Activated CD8-positive, alpha-beta memory T cell treated with anti-CD3 and anti-CD28 coated beads for 4 hours (primary cell): Measurements from ENCODE around the gene PLCL2.

Experiments used
- DNase-seq, 2 donors: peaks; one replicate each; pipeline ENCODE4 v3.0.0-alpha.2; 2020; ENCODE audit warnings: low read depth in 2 of 2

The PLCL2 gene

GRCh38 chr3:17044855-17045254 is 160.1 kb downstream of the PLCL2 start:
- no peak for DNase-seq

DNA sequence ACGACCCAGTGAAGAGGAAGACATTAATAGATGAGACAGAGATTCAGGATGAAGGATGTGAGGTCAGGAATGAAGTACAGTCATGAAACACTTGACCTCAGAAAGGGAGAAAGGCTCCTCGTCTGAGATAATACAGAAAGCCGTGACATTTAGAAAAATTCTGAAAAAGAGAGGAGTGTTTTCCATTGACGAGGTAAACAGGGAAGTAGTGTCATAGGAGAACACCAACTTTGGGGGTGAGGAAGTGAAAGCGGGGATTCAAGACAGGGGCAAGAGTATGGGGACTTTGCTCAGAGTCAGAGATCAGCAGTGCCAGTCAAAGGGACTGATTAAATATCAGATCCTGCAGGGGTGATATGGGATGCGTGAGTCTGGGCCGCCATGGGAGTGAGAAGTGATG is 160.9 kb downstream of the PLCL2 start:
- no peak for DNase-seq

GRCh38 chr3:17046623-17047022 is 161.9 kb downstream of the PLCL2 start:
- no peak for DNase-seq

DNA sequence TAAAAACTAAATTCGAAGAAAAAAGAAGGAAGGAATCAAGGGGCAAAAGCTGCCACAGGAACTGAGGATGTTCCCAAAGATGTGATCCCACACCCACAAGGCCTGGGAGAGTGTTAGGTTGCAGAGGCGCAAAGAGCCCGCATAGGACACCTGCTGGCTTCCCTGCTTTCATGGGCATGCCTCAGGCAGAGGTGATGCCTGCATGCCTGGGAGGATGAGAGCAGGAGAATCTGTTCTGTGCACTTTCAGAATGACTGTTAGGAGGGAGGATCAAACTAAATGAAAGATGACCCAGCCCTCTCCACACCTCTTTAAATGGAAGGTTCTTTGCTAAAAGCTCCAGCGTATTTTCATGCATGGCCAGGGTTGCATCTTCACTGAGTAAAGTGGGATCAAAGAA is 162.4 kb downstream of the PLCL2 start:
- no peak for DNase-seq

- DNase-seq, result no peak
These were observed 163.1 kb downstream of the PLCL2 start for GRCh38 chr3:17047894-17048293.

DNA sequence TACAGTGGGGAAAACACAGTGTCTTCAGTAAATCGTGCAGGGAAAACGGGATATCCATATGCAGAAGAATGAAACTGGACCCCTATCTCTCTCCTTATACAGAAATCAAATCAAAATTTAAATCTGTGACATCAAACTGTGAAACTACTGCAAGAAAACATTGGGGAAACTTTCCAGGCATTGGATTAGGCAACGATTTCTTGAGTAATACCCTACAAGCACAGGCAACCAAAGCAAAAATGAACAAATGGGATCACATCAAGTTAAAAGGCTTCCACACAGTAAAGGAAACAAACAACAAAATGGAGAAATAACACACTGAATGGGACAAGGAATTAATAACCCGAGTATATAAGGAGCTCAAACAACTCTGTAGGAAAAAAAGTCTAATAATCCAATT is 165.3 kb downstream of the PLCL2 start:
- DNase-seq, result no peak

DNA sequence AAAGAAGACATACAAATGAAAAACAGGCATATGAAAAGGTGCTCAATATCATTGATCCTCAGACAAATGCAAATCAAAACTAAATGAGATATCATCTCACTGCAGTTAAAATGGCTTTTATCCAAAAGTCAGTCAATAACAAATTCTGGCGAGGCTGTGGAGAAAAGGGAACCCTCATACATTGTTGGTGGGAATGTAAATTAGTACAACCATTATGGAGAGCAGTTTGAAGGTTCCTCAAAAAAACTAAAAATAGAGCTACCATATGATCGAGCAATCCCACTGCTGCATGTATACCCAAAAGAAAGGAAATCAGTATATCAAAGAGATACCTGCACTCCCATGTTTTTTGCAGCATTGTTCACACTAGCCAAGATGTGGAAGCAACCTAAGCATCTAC is 165.8 kb downstream of the PLCL2 start:
- DNase-seq, result no peak

- DNase-seq, result no peak
These were observed 167.6 kb downstream of the PLCL2 start for GRCh38 chr3:17052363-17052762.

- DNase-seq, result no peak
These were observed 169.7 kb downstream of the PLCL2 start for GRCh38 chr3:17054301-17054981.

DNA sequence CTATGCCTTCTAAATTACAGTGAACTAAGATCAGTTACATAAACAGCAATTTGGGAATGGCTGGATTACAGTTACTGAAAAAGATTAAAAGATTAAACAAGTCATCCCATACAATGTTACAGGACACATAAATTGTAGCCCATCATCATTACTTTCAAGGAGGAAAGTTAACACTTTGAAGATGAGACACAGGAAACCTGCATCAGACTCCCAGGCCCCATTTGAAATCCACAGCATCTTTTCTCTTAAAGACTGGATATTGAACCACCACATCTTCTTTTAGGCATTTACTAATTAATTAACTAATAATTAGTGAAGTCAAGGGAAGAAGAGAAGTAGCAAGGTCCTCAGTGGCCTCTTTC is 170.2 kb downstream of the PLCL2 start:
- no peak for DNase-seq

DNA sequence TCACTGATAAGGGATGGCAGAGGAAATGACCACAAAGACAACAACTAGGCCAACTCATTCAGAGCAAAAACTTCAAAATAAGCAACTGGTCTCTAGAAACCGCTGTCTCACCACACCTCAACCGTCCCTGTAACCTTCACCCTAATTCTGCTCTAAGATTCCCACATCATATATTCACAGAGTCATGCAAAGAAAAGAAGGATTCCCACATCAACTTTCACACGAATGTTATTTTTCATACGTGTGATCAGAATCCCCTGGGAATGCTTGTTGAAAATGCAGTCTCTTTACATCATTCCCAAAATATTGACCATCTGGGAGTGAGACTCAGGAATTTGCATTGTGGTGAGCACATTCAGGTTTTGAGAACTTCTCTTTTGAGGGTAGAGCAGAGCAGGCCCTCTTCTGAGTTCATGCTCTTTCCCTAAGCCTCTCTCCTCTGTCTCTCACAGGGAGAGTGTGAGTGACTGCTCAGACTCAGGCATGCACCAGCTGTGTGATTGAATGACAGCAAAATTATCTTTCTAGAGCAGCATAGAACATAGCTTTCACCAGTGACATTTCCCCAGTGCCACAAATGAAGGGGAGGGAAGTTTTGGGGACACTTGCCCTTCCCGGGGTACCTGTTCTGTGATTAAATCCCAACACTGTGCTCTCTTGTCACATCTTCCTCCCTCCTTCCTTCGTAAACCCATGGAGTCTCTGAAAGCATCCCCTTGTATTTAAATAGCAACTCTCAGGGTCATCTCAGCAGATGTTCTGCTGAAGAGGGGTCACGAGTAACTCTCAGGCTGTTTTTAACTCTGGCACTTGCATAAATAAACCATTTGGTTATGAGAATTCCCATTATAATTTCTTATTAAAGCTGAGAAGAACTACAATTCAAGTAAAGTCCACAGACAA is 170.9 kb downstream of the PLCL2 start:
- no peak for DNase-seq

DNA sequence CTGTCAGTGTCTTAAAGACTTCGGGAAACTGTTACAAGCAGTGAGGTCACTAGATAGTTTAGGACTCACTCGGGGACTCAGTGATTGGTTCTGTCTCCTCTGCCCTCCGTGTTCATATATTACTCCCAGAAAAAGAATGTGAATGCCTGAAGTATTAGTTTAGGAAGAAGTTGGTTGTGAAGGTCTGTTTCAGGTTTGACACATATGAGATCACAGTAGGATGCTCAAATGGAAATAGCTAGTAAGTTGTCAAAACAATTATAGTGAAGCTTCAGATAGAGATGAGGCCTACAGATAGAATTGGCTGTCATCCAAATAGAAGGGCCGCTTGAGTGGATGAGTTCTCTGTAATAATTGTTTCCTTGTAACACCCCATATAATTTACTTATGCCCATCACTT is 172.6 kb downstream of the PLCL2 start:
- no peak for DNase-seq

- no peak for DNase-seq
These were observed 175.3 kb downstream of the PLCL2 start for GRCh38 chr3:17059989-17060550.

- no peak for DNase-seq
These were observed 176.2 kb downstream of the PLCL2 start for GRCh38 chr3:17061005-17061404.

DNA sequence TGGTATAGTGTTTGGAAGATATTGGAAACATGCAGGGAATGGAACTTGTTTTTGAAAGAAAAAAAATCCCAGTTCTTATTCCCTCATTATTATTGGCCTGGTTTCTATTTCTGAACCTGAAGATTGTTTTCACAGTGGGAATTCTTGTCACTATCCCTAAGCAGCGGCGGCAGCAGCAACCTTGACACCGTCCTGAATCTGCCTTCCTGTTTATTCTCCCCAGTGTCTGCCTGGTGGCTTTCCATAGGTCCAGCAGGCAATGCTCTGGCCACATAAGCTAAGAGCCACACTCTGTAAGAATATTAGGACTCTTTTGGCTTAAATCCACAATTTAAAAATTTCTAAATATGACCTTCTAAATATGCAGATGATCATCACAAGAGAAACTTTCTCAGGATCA is 178.0 kb downstream of the PLCL2 start:
- no peak for DNase-seq

DNA sequence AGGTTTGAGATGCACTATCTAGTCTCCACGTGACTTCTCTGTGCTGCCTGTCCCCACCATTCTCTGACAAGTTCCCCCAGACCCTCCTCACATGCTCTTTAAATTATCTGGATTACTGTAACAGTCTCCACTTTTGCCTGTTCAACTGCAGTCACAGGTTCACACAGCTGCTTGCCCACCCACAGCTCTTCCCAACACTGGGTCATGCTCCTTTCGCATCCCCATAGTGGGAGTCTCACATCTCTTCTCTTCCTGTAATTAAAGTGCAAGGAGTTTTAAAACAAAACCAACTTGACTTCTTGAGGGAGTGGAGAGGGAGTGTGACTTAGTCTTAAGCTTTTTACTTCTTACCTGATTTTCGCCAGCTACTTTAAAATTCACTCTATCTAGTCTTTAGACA is 178.8 kb downstream of the PLCL2 start:
- no peak for DNase-seq

GRCh38 chr3:17065315-17065714 is 180.6 kb downstream of the PLCL2 start:
- DNase-seq, result no peak

DNA sequence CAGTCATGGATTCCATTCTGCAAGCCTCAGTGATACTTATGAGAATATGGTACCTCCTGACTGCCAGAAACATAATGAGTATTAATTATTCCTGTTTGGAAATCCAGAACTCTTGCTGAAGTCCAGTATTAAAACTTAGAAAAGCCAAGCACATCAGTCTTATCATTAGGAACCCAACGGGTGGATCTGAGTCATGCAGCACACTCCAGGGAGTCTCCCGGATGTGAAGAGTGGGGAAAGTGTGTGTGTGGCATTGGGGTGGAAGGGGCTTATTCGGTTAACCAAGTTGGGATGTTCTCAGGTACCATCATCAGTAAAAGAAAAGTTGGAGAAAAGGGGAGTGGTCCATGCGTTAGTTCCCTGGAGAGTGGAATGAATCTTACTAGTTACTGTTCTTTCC is 181.1 kb downstream of the PLCL2 start:
- DNase-seq, result no peak

DNA sequence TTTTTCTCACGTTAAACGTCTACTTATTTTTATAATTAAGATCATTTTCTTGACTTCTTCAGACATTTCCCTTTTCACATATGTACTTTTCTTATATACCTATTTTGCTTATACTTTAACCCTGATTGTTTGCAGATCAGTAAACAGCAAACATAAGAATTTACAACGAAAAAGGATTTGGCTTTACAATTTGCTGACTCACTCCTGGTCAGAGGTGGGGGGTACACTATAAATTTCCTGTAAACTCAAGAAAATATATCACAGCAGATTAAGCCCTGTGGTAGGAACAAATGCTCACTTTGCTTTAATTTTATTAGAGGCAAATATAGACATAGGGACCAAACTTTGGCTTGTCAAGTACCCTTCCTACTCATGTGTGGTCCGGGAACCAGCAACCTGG is 185.0 kb downstream of the PLCL2 start:
- DNase-seq, result no peak

DNA sequence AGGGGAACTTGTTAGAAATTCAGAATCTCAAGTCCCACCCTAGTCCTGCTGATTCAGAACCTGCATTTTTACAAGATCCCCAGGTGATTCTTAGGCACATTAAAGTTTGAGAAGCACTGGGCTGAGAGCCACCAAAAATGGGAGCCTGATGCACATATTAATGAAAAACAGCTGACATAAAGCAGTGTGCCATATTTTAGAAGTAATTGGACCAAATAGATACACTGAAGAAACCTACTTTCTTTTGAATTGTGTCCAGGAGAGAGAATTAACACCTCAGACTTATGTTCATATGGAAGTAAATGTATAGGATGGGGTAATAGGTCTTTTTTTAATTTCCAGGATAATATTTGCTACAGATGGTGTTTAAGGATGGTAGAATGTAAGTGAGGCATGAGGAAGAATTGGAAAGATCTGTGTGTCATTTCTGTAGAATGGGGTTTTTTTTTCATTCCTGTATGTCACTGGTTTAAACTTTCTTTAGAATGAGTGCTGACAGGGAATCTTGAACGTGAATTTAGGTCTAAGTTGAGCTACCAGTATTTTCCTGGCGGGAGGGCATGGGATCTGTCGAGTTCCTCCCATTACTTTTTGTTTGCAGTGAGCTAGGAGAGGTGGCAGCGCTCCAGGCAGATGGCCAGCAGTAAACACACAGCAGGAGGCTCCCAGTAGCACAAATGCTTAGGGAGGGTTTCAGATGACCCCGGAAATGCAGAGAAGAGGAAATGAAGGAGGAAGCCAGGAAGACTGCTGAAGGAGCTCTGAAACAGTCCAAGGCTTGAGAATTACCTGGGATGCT is 185.6 kb downstream of the PLCL2 start:
- no peak for DNase-seq

DNA sequence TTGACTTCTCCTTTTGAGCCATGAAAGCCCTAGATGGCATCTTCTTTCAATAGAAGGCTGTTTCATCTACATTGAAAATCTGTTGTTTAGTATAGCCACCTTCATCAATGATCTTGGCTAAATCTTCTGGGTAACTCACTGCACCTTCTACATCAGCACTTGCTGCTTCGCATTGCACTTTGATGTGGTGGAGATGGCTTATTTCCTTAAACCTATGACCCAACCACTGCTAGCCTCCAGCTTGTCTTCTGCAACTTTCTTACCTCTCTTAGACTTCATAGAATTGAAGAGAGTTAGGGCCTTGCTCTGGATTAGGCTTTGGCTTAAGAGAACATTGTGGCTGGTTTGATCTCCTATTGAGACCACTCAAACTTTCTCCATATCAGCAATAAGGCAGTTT is 189.8 kb downstream of the PLCL2 start:
- no peak for DNase-seq

DNA sequence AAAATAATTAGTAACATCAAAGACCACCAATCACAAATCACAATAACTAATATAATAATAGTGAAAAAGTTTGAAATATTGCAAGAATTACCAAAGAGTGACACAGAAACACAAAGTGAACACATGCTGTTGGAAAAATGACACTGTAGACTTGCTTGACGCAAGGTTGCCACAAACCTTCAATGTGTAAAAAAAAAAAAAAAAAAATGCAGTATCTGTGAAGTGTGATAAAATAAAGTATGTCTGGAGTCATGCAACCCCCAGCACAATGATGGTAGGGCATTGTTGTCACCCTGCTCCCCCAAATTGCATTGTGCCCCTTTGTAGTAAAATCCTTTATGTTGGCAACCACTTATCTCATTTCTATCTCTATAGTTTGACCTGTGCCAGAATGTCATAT is 190.6 kb downstream of the PLCL2 start:
- DNase-seq, result no peak
